ENCODE results near the gene KRTAP5-1. TPM values are rescaled to one million over a fixed set of nuclear protein-coding genes. Genes with fewer than 3 reads are reported as not detected.

Gene KRTAP5-1
- total RNA-seq, 1 experiment from 2014 or later: not detected

DNA sequence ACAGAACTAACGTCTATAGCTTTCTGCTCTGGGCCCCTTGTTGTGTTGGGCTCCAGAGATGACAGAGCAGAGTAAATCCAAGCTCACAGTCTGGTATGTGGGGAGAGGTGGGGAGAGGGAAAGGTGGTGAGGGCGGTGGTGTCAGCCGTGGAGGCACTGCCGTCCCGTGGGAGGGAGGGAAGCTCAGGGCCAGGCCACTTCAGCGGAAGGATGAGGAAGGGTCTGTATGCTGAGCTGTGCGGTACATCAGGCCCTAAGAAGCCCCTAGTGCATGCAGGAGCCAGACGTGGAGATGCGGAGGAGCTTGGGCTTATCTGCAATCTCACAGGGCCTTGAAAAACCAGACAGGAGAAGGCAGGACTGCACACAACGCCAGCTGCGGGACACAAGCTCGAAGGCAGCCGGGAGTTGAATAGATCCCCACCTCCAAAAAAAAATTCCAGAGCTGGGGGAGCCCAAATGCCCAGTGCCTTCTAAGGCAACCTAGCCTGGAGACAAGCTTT lies 46.0 kb upstream of the KRTAP5-1 start:
- no peak for TF ChIP-seq EZH2 (IDR thresholded peaks at IDR 0.05; ENCODE audit: low read length, unreplicated experiment)
- TF ChIP-seq, protein P1, sequence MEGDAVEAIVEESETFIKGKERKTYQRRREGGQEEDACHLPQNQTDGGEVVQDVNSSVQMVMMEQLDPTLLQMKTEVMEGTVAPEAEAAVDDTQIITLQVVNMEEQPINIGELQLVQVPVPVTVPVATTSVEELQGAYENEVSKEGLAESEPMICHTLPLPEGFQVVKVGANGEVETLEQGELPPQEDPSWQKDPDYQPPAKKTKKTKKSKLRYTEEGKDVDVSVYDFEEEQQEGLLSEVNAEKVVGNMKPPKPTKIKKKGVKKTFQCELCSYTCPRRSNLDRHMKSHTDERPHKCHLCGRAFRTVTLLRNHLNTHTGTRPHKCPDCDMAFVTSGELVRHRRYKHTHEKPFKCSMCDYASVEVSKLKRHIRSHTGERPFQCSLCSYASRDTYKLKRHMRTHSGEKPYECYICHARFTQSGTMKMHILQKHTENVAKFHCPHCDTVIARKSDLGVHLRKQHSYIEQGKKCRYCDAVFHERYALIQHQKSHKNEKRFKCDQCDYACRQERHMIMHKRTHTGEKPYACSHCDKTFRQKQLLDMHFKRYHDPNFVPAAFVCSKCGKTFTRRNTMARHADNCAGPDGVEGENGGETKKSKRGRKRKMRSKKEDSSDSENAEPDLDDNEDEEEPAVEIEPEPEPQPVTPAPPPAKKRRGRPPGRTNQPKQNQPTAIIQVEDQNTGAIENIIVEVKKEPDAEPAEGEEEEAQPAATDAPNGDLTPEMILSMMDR (conservative IDR thresholded peaks at IDR 0.05; ENCODE audit: low read depth, low read length): no peak
- TF ChIP-seq EZH2phosphoT487 (IDR thresholded peaks at IDR 0.05; ENCODE audit: borderline replicate concordance, low read length): no peak
- no peak for DNase-seq
- Histone ChIP-seq H3K27ac (ENCODE audit: low read length) (no peak overlapping the region), H2AFZ (ENCODE audit: low read length) (no peak overlapping the region), H3K27me3 (ENCODE audit: low read length) (peaks cover 44% of the 10 kb centered on the region), H3K9ac (ENCODE audit: low read length) (no peak overlapping the region), H4K20me1 (ENCODE audit: low read length) (no peaks in the 10 kb centered on the region), H3K9me3 (ENCODE audit: low read length) (no peaks in the 10 kb centered on the region), H3K9me2 (replicated peaks; ENCODE audit: low read length) (no peaks in the 10 kb centered on the region), H3K4me3 (ENCODE audit: low read length) (no peak overlapping the region), H3K79me2 (ENCODE audit: low read length) (no peaks in the 10 kb centered on the region), H3F3A (ENCODE audit: low read length, unreplicated experiment) (no peaks in the 10 kb centered on the region), H3K4me2 (ENCODE audit: low read length) (no peak overlapping the region), H3K4me1 (ENCODE audit: insufficient read depth, low read length) (no peaks in the 10 kb centered on the region), H3K36me3 (ENCODE audit: low read depth, low read length) (no peaks in the 10 kb centered on the region)
- no peak for ATAC-seq
- BruUV-seq (replicated peaks): no TSS peak
- CTCF ChIA-PET: interaction anchor here (0.6 to 0.9 kb wide), 2 partner anchors 9 to 175 kb away, joined by 3 read pairs; no protein-coding TSS in a partner anchor
- intact Hi-C loops (cut with micrococcal nuclease): no loop called here
- POLR2A ChIA-PET (ENCODE audit: unreplicated experiment): no interaction called here

DNA sequence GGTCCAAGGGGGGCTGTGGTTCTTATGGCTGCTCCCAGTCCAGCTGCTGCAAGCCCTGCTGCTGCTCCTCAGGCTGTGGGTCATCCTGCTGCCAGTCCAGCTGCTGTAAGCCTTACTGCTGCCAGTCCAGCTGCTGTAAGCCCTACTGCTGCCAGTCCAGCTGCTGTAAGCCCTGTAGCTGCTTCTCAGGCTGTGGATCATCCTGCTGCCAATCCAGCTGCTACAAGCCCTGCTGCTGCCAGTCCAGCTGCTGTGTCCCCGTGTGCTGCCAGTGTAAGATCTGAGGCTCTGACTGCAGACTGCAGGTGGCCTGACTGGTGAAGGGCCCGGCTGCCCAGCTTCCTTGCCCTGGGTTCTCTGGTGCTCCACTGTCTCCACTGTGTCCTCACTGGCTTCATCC lies 45.2 kb upstream of the KRTAP5-1 start:
- Histone ChIP-seq H3K27me3 (ENCODE audit: low read length) (peaks cover 46% of the 10 kb centered on the region), H3K9me2 (replicated peaks; ENCODE audit: low read length) (no peaks in the 10 kb centered on the region), H3F3A (ENCODE audit: low read length, unreplicated experiment) (no peaks in the 10 kb centered on the region), H4K20me1 (ENCODE audit: low read length) (no peaks in the 10 kb centered on the region), H3K79me2 (ENCODE audit: low read length) (no peaks in the 10 kb centered on the region), H3K4me1 (ENCODE audit: insufficient read depth, low read length) (no peaks in the 10 kb centered on the region), H2AFZ (ENCODE audit: low read length) (no peak overlapping the region), H3K4me2 (ENCODE audit: low read length) (no peak overlapping the region), H3K27ac (ENCODE audit: low read length) (no peak overlapping the region), H3K4me3 (ENCODE audit: low read length) (no peak overlapping the region), H3K9ac (ENCODE audit: low read length) (no peak overlapping the region), H3K9me3 (ENCODE audit: low read length) (no peaks in the 10 kb centered on the region), H3K36me3 (ENCODE audit: low read depth, low read length) (no peaks in the 10 kb centered on the region)
- no peak for DNase-seq
- POLR2A ChIA-PET (ENCODE audit: unreplicated experiment): interaction anchor here (0.6 kb wide), 1 partner anchor 41 kb away, joined by 3 read pairs; no protein-coding TSS in a partner anchor
- CTCF ChIA-PET: no interaction called here
- TF ChIP-seq EZH2 (IDR thresholded peaks at IDR 0.05; ENCODE audit: low read length, unreplicated experiment) (no peak), EZH2phosphoT487 (IDR thresholded peaks at IDR 0.05; ENCODE audit: borderline replicate concordance, low read length) (no peak)
- TF ChIP-seq, protein P1 (conservative IDR thresholded peaks at IDR 0.05; ENCODE audit: low read depth, low read length): no peak
- no peak for ATAC-seq
- no TSS peak for BruUV-seq (replicated peaks)
- intact Hi-C loops (cut with micrococcal nuclease): no loop called here

DNA sequence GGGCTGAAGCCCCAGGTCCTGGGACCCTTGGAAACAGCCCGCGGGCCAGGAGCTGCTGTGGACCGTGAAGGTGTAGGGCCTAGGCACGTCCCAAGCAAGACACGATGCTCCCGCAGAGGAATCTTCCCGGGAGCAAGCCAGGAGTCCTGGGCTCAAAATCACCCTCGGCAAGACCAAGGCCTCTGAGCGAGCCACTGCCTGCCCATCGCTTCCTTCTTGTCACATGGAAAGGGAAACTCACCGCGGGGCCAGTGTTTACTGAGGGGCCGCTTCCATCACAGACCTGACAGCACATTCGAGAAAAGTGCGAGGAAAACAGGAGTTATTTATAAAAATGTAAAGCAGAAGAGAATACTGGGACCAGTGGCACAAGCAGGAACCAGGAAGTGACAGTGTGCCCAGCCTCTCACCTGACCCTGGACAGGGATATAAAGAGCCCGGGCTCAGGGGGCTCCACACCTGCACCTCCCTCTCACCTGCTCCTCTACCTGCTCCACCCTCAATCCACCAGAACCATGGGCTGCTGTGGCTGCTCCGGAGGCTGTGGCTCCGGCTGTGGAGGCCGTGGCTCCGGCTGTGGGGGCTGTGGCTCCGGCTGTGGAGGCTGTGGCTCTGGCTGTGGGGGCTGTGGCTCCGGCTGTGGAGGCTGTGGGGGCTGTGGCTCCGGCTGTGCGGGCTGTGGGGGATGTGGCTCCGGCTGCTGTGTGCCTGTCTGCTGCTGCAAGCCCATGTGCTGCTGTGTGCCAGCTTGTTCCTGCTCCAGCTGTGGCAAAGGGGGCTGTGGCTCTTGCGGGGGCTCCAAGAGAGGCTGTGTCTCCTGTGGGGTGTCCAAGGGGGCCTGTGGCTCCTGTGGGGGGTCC lies 44.5 kb upstream of the KRTAP5-1 start, which contains the start of gene KRTAP5-5:
Gene KRTAP5-5 (plus strand): TSS at position 450 of the 860 bp plus-strand sequence. CDS start 66 bp downstream, at position 516.
- Histone ChIP-seq H3K4me3 (ENCODE audit: low read length) (no peak within 1 kb of the TSS), H2AFZ (ENCODE audit: low read length) (no peak within 1 kb of the TSS), H3K27me3 (ENCODE audit: low read length) (peaks cover 48% of the 10 kb centered on the region), H3K9me3 (ENCODE audit: low read length) (no peaks in the 10 kb centered on the region), H3K9ac (ENCODE audit: low read length) (no peak within 1 kb of the TSS), H3F3A (ENCODE audit: low read length, unreplicated experiment) (no peaks in the 10 kb centered on the region), H3K4me1 (ENCODE audit: insufficient read depth, low read length) (no peaks in the 10 kb centered on the region), H3K4me2 (ENCODE audit: low read length) (no peak within 1 kb of the TSS), H3K9me2 (replicated peaks; ENCODE audit: low read length) (no peaks in the 10 kb centered on the region), H3K27ac (ENCODE audit: low read length) (no peak within 1 kb of the TSS), H3K79me2 (ENCODE audit: low read length) (no peaks in the 10 kb centered on the region), H3K36me3 (ENCODE audit: low read depth, low read length) (no peaks in the 10 kb centered on the region), H4K20me1 (ENCODE audit: low read length) (no peaks in the 10 kb centered on the region)
- ChIA-PET CTCF (no interaction called here), POLR2A (ENCODE audit: unreplicated experiment) (interaction anchor here (0.6 kb wide), 1 partner anchor 40 kb away, joined by 3 read pairs; no protein-coding TSS in a partner anchor)
- DNase-seq (no peak), ATAC-seq (no peak)
- intact Hi-C loops (cut with micrococcal nuclease): no loop called here
- BruUV-seq (replicated peaks): no TSS peak
- TF ChIP-seq EZH2 (IDR thresholded peaks at IDR 0.05; ENCODE audit: low read length, unreplicated experiment) (no peak), EZH2phosphoT487 (IDR thresholded peaks at IDR 0.05; ENCODE audit: borderline replicate concordance, low read length) (no peak)
- TF ChIP-seq, protein P1 (conservative IDR thresholded peaks at IDR 0.05; ENCODE audit: low read depth, low read length): no peak
